Activated naive CD4-positive, alpha-beta T cell treated with anti-CD3 and anti-CD28 coated beads for 36 hours (primary cell): ENCODE data around the gene TFR2. TPM values are rescaled to one million over a fixed set of nuclear protein-coding genes. Genes with fewer than 3 reads are reported as not detected.

ENCODE experiments used
- CTCF ChIA-PET: fragments of 350-600 bp; sonication (Branson Sonifier 250); formaldehyde crosslinking; loops from one replicate; lab custom pipeline; 2021; ENCODE audit warnings: antibody characterized with exemption; lab: Charles Lee
- DNase-seq: peaks from one replicate; pipeline ENCODE4 v3.0.0-alpha.2; 2020
- H3K27ac Mint-ChIP-seq: one replicate; pipeline ENCODE4 v1.8.0; 2021; ENCODE audit warnings: mild to moderate bottlenecking, mixed read lengths
- H3K27me3 Mint-ChIP-seq: one replicate; pipeline ENCODE4 v1.8.0; 2021; ENCODE audit warnings: low read depth, mixed read lengths
- H3K36me3 Mint-ChIP-seq: one replicate; pipeline ENCODE4 v1.8.0; 2021; ENCODE audit warnings: low read depth, mixed read lengths
- H3K4me1 Mint-ChIP-seq: one replicate; pipeline ENCODE4 v1.8.0; 2021; ENCODE audit warnings: low read depth, mixed read lengths
- H3K4me3 Mint-ChIP-seq: one replicate; pipeline ENCODE4 v1.8.0; 2021; ENCODE audit warnings: mild to moderate bottlenecking, moderate library complexity, mixed read lengths
- H3K9me3 Mint-ChIP-seq: one replicate; pipeline ENCODE4 v1.8.0; 2021; ENCODE audit warnings: mixed read lengths
- intact Hi-C: fragments of 100-400 bp; cut with micrococcal nuclease; formaldehyde crosslinking; loops from one replicate; pipeline ENCODE4 v1.15.1; 2023
- total RNA-seq, 2 experiments: library from RNA; stranded (reverse); gene quantifications; one replicate each; pipeline ENCODE4 v1.2.3, GENCODE V29; 2021

The TFR2 gene
- total RNA-seq, 2 experiments from 2014 or later = 4.2 to 5.1 TPM

- CTCF ChIA-PET = interaction anchor here (1.0 to 4.4 kb wide), 4 partner anchors 14 to 28 kb away, joined by 4 to 43 read pairs (median 14); partner anchors contain the start of gene POP7
- H3K27ac Mint-ChIP-seq = peak overlapping the region; percentile 84
- H3K36me3 Mint-ChIP-seq = peaks cover 17% of the 10 kb centered on the region
- no peaks in the 10 kb centered on the region for H3K9me3 Mint-ChIP-seq
- DNase-seq = no peak
- H3K4me3 Mint-ChIP-seq = no peak overlapping the region
- intact Hi-C loops = loop anchor here (5.0 kb wide), 2 partner anchors 50 to 200 kb away; partner anchors contain the start of gene TSC22D4
- H3K4me1 Mint-ChIP-seq = peaks cover 29% of the 10 kb centered on the region
- no peaks in the 10 kb centered on the region for H3K27me3 Mint-ChIP-seq
Observed at GRCh38 chr7:100677308-100678267, 36.2 kb upstream of the TFR2 start.

DNA sequence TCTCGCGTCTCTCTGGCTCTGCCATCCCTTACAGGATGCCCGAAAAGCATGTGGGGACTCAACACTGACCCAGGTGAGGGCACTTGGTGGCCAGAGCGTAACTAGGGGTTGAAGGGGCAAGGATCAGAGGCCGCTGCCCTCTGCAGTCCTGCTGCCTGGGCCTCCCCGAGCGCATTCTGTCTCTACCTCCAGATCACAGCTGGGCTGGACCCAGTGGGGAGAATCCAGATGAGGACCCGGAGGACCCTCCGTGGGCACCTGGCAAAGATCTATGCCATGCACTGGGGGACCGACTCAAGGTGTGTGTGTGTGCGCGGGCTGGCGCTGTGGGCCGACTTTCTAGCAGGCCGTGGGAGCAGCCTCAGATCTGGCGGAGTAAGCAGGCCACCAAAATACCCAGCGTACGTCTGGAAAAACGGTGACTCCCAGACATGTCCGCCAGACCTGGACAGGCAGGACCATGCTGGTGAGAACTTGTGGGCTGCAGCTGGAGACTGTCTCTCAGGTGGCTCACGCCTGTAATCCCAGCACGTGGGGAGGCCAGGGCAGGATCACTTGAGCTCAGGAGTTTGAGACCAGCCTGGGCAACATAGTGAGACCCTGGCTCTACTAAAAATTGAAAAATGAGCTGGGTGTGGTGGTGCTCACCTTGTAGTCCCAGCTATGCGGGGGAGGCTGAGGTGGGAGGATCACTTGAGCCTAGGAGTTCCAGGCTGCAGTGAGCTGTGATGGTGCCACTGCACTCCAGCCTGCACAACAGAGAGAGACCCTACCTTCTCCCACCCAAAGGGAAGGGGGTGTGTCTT lies 35.4 kb upstream of the TFR2 start:
- Mint-ChIP-seq H3K4me1 (peaks cover 30% of the 10 kb centered on the region), H3K27ac (peak overlapping the region; percentile 84), H3K36me3 (peaks cover 17% of the 10 kb centered on the region), H3K9me3 (no peaks in the 10 kb centered on the region), H3K4me3 (peak overlapping the region; percentile 82), H3K27me3 (no peaks in the 10 kb centered on the region)
- intact Hi-C loops = loop anchor here (1.0 to 5.0 kb wide), 3 partner anchors 15 to 199 kb away; partner anchors contain the start of gene TSC22D4
- DNase-seq = no peak
- CTCF ChIA-PET = interaction anchor here (1.0 to 2.0 kb wide), 2 partner anchors 15 to 29 kb away, joined by 4 to 21 read pairs; partner anchors contain the start of gene POP7

DNA sequence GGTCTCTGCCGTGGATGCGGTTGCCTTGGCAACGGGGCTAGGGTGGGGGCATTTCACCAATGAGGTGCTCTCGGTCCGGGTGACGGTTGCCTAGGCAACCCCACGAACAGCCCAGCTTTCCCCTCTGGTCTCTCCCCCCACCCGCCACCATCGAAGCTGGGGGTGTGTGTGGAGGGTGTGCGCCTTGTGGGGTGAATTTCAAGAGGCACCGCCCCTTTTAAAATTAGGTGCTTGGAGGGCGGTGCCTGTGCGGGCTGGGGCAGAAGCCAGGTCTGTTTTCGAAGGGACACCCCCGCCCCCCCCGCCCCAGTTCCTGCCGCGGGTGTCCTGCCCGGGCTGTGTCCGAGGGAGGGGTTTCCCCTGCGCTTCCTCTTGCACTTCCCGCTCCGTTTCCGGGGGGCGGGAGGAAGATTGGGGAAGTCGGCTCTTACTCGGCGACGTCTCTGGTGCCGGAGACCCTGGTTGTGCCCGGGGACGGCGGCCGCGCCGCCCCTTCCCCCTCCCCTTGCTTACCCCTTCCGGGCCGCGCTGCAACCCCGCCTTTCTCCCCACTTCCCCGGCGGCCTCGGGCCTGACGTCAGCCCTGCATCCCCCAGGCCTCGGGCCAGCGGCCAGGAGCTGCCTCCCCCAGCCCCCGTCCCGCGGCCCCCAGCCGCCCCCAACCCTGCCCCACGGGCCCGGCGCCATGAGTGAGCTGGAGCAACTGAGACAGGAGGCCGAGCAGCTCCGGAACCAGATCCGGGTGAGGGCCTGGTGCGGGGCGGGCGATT lies 34.4 kb upstream of the TFR2 start:
- intact Hi-C loops = loop anchor here (1.0 to 5.0 kb wide), 5 partner anchors 16 to 198 kb away; partner anchors contain the start of genes FBXO24, LRCH4, MOSPD3 and TSC22D4
- Mint-ChIP-seq H3K4me1 (peaks cover 27% of the 10 kb centered on the region), H3K9me3 (no peaks in the 10 kb centered on the region), H3K36me3 (peaks cover 15% of the 10 kb centered on the region), H3K4me3 (peak overlapping the region; percentile 82), H3K27ac (peak overlapping the region; percentile 84), H3K27me3 (no peaks in the 10 kb centered on the region)
- CTCF ChIA-PET = interaction anchor here (0.7 to 2.0 kb wide), 2 partner anchors 16 to 46 kb away, joined by 4 to 21 read pairs; no protein-coding TSS in a partner anchor
- peak; percentile 88 for DNase-seq

DNA sequence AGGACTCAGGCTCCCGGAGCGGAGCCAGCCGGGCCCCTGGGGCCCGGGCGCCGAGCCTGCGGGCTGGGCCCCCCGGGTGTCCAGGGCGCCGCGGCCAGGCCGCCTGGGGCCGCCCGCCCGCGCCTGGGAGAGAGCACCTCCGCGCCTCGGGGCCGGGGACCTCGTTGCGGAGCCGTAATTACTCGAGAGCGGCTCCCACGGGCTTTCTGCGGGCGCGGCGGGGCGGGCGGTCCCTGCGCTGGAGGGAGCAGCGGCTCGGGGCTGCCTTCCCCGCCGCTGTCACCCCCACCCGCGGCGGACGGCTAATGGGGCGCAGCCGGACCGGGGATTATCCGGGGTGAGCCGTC lies 33.7 kb upstream of the TFR2 start:
- intact Hi-C loops = loop anchor here (1.0 to 5.0 kb wide), 4 partner anchors 48 to 198 kb away; partner anchors contain the start of genes FBXO24, LRCH4, MOSPD3 and TSC22D4
- DNase-seq = peak; percentile 41
- peak overlapping the region; percentile 97 for H3K4me3 Mint-ChIP-seq
- CTCF ChIA-PET = interaction anchor here (0.9 kb wide), 1 partner anchor 30 kb away, joined by 3 read pairs; no protein-coding TSS in a partner anchor
- H3K36me3 Mint-ChIP-seq = peaks cover 15% of the 10 kb centered on the region
- H3K4me1 Mint-ChIP-seq = peaks cover 24% of the 10 kb centered on the region
- H3K27me3 Mint-ChIP-seq = no peaks in the 10 kb centered on the region
- H3K9me3 Mint-ChIP-seq = no peaks in the 10 kb centered on the region
- H3K27ac Mint-ChIP-seq = peak overlapping the region; percentile 93

- H3K27ac Mint-ChIP-seq = peak overlapping the region; percentile 93
- no peaks in the 10 kb centered on the region for H3K9me3 Mint-ChIP-seq
- peaks cover 19% of the 10 kb centered on the region for H3K4me1 Mint-ChIP-seq
- peak; percentile 33 for DNase-seq
- peaks cover 15% of the 10 kb centered on the region for H3K36me3 Mint-ChIP-seq
- intact Hi-C loops = loop anchor here (1.0 to 5.0 kb wide), 6 partner anchors 8 to 197 kb away; partner anchors contain the start of genes FBXO24, LRCH4, MOSPD3 and TSC22D4
- CTCF ChIA-PET = interaction anchor here (0.9 kb wide), 1 partner anchor 30 kb away, joined by 3 read pairs; no protein-coding TSS in a partner anchor
- H3K4me3 Mint-ChIP-seq = peak overlapping the region; percentile 97
- no peaks in the 10 kb centered on the region for H3K27me3 Mint-ChIP-seq
Observed at GRCh38 chr7:100674411-100675104, 33.2 kb upstream of the TFR2 start.

- H3K9me3 Mint-ChIP-seq = no peaks in the 10 kb centered on the region
- CTCF ChIA-PET = no interaction called here
- peaks cover 15% of the 10 kb centered on the region for H3K36me3 Mint-ChIP-seq
- no peaks in the 10 kb centered on the region for H3K27me3 Mint-ChIP-seq
- intact Hi-C loops = loop anchor here (1.0 to 2.0 kb wide), 4 partner anchors 8 to 246 kb away; partner anchors contain the start of genes MOSPD3 and ZCWPW1
- H3K27ac Mint-ChIP-seq = peak overlapping the region; percentile 93
- H3K4me3 Mint-ChIP-seq = peak overlapping the region; percentile 97
- H3K4me1 Mint-ChIP-seq = peaks cover 18% of the 10 kb centered on the region
- DNase-seq = peak; percentile 48
Observed at GRCh38 chr7:100673942-100674410, 32.6 kb upstream of the TFR2 start.

DNA sequence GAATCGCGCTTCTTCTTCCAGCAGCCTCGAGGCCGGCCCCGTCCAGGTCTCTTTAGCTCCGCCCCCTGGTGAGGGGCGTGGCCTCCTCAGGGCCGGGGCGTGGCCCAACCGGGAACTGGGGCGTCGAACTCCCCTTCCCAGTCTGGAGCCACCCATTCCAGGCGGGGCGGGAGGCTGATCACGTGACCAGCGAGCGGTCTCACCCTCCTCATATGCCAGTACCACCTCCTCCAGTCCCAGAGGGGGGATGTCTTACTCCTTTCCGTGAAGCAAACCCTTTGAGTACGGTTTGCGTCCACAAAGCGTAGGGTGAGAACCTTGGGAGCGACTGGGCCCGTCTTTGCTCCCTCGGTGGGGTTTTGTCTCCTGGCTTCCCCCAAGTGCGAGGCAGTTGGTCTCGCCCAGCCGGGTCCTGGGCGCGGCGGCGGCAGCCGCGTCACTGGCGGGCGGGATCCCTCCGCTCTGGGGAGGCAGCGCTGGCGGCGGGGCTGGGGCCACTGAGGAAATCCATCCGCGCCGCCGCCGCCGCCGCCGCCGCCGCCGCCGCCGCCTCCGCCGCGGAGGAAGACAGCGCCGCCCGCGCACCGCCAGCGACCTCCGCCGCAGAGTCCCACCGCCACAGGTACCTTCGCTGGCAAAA lies 32.1 kb upstream of the TFR2 start, which contains the start of gene GNB2:
Gene GNB2, plus strand, starts transcription at position 439 of the 640 bp plus-strand sequence. CDS start 2,526 bp downstream, outside the sequence.
- H3K27me3 Mint-ChIP-seq = no peaks in the 10 kb centered on the region
- CTCF ChIA-PET = interaction anchor here (0.6 to 1.0 kb wide), 4 partner anchors 18 to 92 kb away, joined by 3 to 5 read pairs (median 3); no protein-coding TSS in a partner anchor
- intact Hi-C loops = loop anchor here (1.0 kb wide), 1 partner anchor 245 kb away; the partner anchor contains the start of gene ZCWPW1
- peaks cover 17% of the 10 kb centered on the region for H3K4me1 Mint-ChIP-seq
- peaks cover 13% of the 10 kb centered on the region for H3K36me3 Mint-ChIP-seq
- H3K4me3 Mint-ChIP-seq = peak within 1 kb of the TSS; percentile 97
- H3K27ac Mint-ChIP-seq = peak within 1 kb of the TSS; percentile 95
- H3K9me3 Mint-ChIP-seq = no peaks in the 10 kb centered on the region
- peak; percentile 100 for DNase-seq

DNA sequence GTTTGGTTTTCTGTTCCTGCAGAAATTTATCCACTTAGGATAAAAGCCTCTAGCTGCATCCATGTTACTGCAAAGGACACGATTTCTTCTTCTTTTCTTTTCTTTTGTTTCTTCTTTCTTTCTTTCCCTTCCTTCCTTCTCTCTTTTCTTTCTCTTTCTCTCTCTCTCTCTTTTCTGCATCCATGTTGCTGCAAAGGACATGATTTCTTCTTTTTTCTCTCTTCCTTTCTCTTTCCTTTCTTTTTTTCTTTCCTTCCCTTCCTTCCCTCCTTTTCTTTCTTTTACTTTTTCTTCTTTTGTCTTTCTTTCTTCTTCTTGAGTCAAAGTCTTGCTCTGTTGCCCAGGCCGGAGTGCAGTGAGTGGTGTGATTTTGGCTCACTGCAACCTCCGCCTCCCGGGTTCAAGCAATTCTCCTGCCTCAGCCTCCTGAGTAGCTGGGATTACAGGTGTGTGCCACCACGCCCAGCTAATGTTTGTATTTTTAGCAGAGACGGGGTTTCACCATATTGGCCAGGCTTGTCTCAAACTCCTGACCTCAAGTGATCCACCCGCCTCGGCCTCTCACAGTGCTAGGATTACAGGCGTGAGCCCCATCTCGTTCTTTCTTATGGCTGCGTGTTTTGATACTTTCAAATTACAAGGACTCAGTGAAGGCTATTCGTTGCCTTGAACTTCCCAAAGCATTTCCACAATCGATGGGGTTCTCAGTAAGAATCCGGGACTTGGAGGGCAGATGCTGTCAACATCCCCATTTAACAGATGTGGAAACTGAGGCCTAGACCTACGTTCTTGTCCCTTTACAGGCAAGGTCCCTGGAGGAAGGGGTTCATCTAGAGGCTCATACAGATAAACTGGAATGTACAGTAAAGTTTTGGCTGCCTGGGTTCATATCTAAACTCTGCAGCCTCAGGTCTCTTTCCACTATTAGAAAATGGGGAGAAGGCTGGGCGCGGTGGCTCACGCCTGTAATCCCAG lies 30.3 kb upstream of the TFR2 start:
- no peak overlapping the region for H3K27ac Mint-ChIP-seq
- intact Hi-C loops = no loop called here
- H3K36me3 Mint-ChIP-seq = peaks cover 7% of the 10 kb centered on the region
- CTCF ChIA-PET = no interaction called here
- peaks cover 10% of the 10 kb centered on the region for H3K4me1 Mint-ChIP-seq
- no peak for DNase-seq
- H3K27me3 Mint-ChIP-seq = no peaks in the 10 kb centered on the region
- H3K9me3 Mint-ChIP-seq = no peaks in the 10 kb centered on the region
- H3K4me3 Mint-ChIP-seq = no peak overlapping the region

DNA sequence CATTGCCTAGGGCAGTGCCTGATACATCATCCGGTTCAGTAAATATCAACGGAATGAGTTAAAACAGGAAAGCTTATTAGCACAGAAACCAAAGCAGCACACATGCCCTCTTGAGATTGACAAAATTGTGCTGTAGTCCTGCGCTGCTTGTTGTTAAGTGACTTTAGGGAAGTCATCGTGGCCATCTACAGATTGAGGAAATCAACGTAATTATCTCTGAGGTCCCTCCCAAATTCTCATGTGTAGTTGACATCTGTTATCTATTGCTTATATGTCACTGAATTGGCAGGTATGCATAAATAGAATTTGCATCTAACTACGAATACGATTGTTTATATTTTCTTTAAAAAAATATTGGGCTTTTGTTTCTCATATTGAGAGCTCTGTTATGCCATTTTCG lies 28.7 kb upstream of the TFR2 start:
- peaks cover 6% of the 10 kb centered on the region for H3K4me1 Mint-ChIP-seq
- no peak for DNase-seq
- intact Hi-C loops = no loop called here
- H3K27me3 Mint-ChIP-seq = no peaks in the 10 kb centered on the region
- CTCF ChIA-PET = interaction anchor here (0.6 kb wide), 1 partner anchor 35 kb away, joined by 8 read pairs; no protein-coding TSS in a partner anchor
- H3K27ac Mint-ChIP-seq = no peak overlapping the region
- peaks cover 3% of the 10 kb centered on the region for H3K36me3 Mint-ChIP-seq
- no peaks in the 10 kb centered on the region for H3K9me3 Mint-ChIP-seq
- no peak overlapping the region for H3K4me3 Mint-ChIP-seq
